Parathyroid adenoma (tissue), 2 donors: Measurements from ENCODE around the gene MYO16.

Experiments
- H2AFZ ChIP-seq: fragments of 300-600 bp; sonication (generic); one replicate; pipeline ENCODE4 v1.7.0; 2017; ENCODE audit warnings: antibody characterized with exemption, mild to moderate bottlenecking
- H3K27ac ChIP-seq: fragments of 300-600 bp; sonication (generic); one replicate; pipeline ENCODE4 v1.7.0; 2017
- H3K27me3 ChIP-seq: fragments of 300-600 bp; sonication (generic); one replicate; pipeline ENCODE4 v1.7.0; 2017; ENCODE audit warnings: low read length; ENCODE audit not compliant: control insufficient read depth, insufficient read depth
- H3K36me3 ChIP-seq: fragments of 300-600 bp; sonication (generic); one replicate; pipeline ENCODE4 v1.7.0; 2017; ENCODE audit warnings: low read length; ENCODE audit not compliant: control insufficient read depth, insufficient read depth
- H3K4me1 ChIP-seq: fragments of 300-600 bp; sonication (generic); one replicate; pipeline ENCODE4 v1.7.0; 2017; ENCODE audit warnings: control low read depth
- H3K4me2 ChIP-seq: fragments of 300-600 bp; sonication (generic); one replicate; pipeline ENCODE4 v1.7.0; 2017; ENCODE audit warnings: low read length
- H3K4me3 ChIP-seq: fragments of 300-600 bp; sonication (generic); one replicate; pipeline ENCODE4 v1.7.0; 2017; ENCODE audit warnings: low read depth, low read length
- H3K79me2 ChIP-seq: fragments of 300-600 bp; sonication (generic); one replicate; pipeline ENCODE4 v1.7.0; 2017; ENCODE audit warnings: control low read depth
- H3K9ac ChIP-seq: fragments of 300-600 bp; sonication (generic); one replicate; pipeline ENCODE4 v1.7.0; 2017; ENCODE audit warnings: mild to moderate bottlenecking
- H3K9me3 ChIP-seq: fragments of 300-600 bp; sonication (generic); one replicate; pipeline ENCODE4 v1.7.0; 2017; ENCODE audit warnings: low read length; ENCODE audit not compliant: control insufficient read depth
- TF ChIP-seq, protein P1 (sequence below): fragments of 300-600 bp; sonication (generic); IDR thresholded peaks from one replicate; pipeline ENCODE4 v1.7.0; 2017; ENCODE audit warnings: antibody characterized with exemption, mild to moderate bottlenecking
- donor health status: primary hyperparathyroidism.

The MYO16 gene

GRCh38 chr13:109209526-109209925 is 580.1 kb downstream of the MYO16 start:
- no peak overlapping the region for H3K27ac ChIP-seq
- no peak overlapping the region for H3K4me2 ChIP-seq
- TF ChIP-seq, protein P1, sequence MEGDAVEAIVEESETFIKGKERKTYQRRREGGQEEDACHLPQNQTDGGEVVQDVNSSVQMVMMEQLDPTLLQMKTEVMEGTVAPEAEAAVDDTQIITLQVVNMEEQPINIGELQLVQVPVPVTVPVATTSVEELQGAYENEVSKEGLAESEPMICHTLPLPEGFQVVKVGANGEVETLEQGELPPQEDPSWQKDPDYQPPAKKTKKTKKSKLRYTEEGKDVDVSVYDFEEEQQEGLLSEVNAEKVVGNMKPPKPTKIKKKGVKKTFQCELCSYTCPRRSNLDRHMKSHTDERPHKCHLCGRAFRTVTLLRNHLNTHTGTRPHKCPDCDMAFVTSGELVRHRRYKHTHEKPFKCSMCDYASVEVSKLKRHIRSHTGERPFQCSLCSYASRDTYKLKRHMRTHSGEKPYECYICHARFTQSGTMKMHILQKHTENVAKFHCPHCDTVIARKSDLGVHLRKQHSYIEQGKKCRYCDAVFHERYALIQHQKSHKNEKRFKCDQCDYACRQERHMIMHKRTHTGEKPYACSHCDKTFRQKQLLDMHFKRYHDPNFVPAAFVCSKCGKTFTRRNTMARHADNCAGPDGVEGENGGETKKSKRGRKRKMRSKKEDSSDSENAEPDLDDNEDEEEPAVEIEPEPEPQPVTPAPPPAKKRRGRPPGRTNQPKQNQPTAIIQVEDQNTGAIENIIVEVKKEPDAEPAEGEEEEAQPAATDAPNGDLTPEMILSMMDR = no peak
- no peaks in the 10 kb centered on the region for H3K9me3 ChIP-seq
- H3K4me3 ChIP-seq = no peak overlapping the region
- H3K79me2 ChIP-seq = no peaks in the 10 kb centered on the region
- H2AFZ ChIP-seq = no peak overlapping the region
- no peaks in the 10 kb centered on the region for H3K4me1 ChIP-seq
- no peak overlapping the region for H3K9ac ChIP-seq
- H3K27me3 ChIP-seq = no peaks in the 10 kb centered on the region
- no peaks in the 10 kb centered on the region for H3K36me3 ChIP-seq

DNA sequence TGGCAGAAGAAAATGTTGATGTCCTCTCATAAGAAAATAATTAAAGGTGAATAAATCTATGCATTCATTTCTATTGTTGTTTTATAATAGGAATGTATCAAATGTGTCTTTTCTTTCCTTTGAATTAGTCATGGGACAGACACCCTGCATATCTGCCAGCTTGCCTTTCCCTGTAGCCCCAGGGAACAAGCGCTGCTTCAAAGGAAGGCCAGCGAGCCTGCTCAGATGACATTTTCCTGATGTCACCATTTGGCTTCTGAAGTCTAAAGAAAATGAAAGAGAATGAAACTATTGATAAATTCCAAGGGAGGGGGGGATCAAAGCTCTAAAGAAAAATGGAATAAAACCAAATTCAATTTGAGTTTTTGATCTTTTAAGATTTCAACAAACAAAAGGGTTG is 582.2 kb downstream of the MYO16 start:
- no peak overlapping the region for H3K4me3 ChIP-seq
- no peak overlapping the region for H3K4me2 ChIP-seq

DNA sequence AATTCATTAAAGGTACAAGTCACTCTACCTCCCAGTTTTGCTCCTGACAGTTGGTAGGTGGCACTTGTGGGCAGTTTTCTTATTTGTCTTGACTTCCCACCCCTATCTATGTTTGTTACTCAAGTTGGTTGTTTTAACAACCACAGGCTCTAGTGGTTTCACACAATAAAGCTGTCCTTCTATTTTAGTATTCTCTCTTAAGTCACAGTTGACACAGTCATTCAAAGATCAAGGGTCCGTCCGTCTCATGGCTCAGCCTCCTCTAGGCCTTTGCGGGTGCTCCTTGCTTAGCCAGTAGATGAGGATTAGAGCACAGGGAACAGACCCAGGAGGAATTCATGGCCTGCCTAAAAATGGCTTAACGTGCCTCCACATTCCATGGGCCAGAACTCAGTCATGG is 583.2 kb downstream of the MYO16 start:
- no peaks in the 10 kb centered on the region for H3K27me3 ChIP-seq

More for the DNA sequence above, 582.2 kb downstream of the MYO16 start:
- no peaks in the 10 kb centered on the region for H3K9me3 ChIP-seq
- TF ChIP-seq, protein P1 = no peak
- H3K27me3 ChIP-seq = no peaks in the 10 kb centered on the region
- H3K4me1 ChIP-seq = no peaks in the 10 kb centered on the region
- no peaks in the 10 kb centered on the region for H3K79me2 ChIP-seq
- no peak overlapping the region for H3K27ac ChIP-seq
- H3K36me3 ChIP-seq = no peaks in the 10 kb centered on the region
- no peak overlapping the region for H2AFZ ChIP-seq
- no peak overlapping the region for H3K9ac ChIP-seq

DNA sequence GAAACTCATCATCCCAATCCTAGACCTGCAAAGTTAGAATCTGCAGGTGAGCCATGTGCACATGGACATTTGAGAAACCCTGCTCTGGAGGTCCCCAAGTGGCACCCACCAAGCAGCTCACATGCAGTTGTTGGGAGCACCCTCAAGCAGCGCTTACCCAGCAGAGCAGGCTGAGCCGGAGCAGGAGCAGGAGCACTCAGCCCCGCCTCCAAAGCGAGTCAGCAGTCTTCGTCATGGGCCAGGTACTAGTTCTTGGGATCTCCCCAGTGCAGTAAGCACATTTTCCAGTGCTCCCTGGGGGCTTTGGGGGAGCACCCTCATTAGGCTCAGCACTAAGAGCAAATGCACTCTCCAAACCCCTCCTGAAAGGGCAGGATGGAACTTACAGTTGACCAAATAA is 584.3 kb downstream of the MYO16 start:
- no peak overlapping the region for H2AFZ ChIP-seq
- TF ChIP-seq, protein P1 = no peak
- no peaks in the 10 kb centered on the region for H3K27me3 ChIP-seq

More for the DNA sequence above, 583.2 kb downstream of the MYO16 start:
- TF ChIP-seq, protein P1 = no peak
- H3K9ac ChIP-seq = no peak overlapping the region
- no peaks in the 10 kb centered on the region for H3K4me1 ChIP-seq
- no peaks in the 10 kb centered on the region for H3K9me3 ChIP-seq
- H3K79me2 ChIP-seq = no peaks in the 10 kb centered on the region
- H3K4me3 ChIP-seq = no peak overlapping the region
- no peaks in the 10 kb centered on the region for H3K36me3 ChIP-seq
- no peak overlapping the region for H3K27ac ChIP-seq
- H3K4me2 ChIP-seq = no peak overlapping the region
- no peak overlapping the region for H2AFZ ChIP-seq

GRCh38 chr13:109214393-109214792 is 585.0 kb downstream of the MYO16 start:
- Histone ChIP-seq H3K9me3 (no peaks in the 10 kb centered on the region), H3K4me1 (no peaks in the 10 kb centered on the region), H3K79me2 (no peaks in the 10 kb centered on the region), H2AFZ (no peak overlapping the region), H3K27ac (no peak overlapping the region), H3K4me3 (no peak overlapping the region), H3K9ac (no peak overlapping the region), H3K36me3 (no peaks in the 10 kb centered on the region), H3K27me3 (no peaks in the 10 kb centered on the region), H3K4me2 (no peak overlapping the region)
- TF ChIP-seq, protein P1 = no peak

More for the DNA sequence above, 584.3 kb downstream of the MYO16 start:
- H3K9me3 ChIP-seq = no peaks in the 10 kb centered on the region
- H3K79me2 ChIP-seq = no peaks in the 10 kb centered on the region
- no peak overlapping the region for H3K4me2 ChIP-seq
- no peaks in the 10 kb centered on the region for H3K4me1 ChIP-seq
- no peak overlapping the region for H3K9ac ChIP-seq
- no peaks in the 10 kb centered on the region for H3K36me3 ChIP-seq
- no peak overlapping the region for H3K27ac ChIP-seq
- H3K4me3 ChIP-seq = no peak overlapping the region
